Left ventricle myocardium superior (tissue), 1 donor: ENCODE results near the gene AXIN2. TPM values are rescaled to one million over a fixed set of nuclear protein-coding genes. Genes with fewer than 3 reads are reported as not detected.

ENCODE experiments used
- ATAC-seq: fragments of 200-7000 bp; cut with Tn5 transposase; one replicate; pipeline ENCODE4 v1.9.1; 2020; ENCODE audit warnings: mild to moderate bottlenecking, moderate library complexity
- DNase-seq: peaks from one replicate; pipeline ENCODE4 v3.0.0-alpha.2; 2020
- intact Hi-C: fragments of 100-400 bp; cut with micrococcal nuclease; formaldehyde crosslinking; loops from one replicate; pipeline ENCODE4 v1.11.0; 2022
- total RNA-seq: library from RNA; stranded (reverse); fragmentation: NEBNext Ultra II Directional; extraction: Animal tissue kit (Norgen Biotek cat#: 25700); gene quantifications from one replicate; pipeline ENCODE4 v1.2.1, GENCODE V29; 2021
- donor health status: DM: no; HTN: yes; CAD: no; lungs with severe emphysema.

Gene AXIN2
- total RNA-seq, 1 donor from 2014 or later = 17.2 TPM

DNA sequence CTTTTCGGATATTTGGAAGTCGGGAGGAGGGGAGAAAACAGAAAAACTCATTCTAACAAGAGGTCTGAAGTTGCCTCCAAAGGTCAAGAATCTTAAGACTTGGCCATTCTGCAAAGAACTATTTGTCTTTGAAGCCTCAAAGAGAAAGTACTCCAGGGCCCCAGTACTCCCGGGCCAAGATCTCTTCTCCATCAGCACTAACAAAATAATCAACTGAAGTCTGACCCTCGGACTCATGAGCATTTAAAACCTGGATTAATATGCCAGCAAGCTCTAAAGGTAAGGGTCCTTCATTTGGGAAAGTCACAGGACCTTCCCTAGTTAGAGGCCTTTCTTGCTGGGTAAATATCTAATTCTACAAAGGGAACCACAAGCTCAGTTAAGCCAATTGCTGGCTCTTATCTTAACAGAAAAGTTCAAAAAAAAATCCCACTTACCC lies 4.5 kb downstream of the AXIN2 start:
- DNase-seq (no peak), ATAC-seq (no peak)
- intact Hi-C loops = no loop called here

- ATAC-seq (peak; percentile 30), DNase-seq (peak; percentile 87)
- intact Hi-C loops = no loop called here
These were observed 5.2 kb downstream of the AXIN2 start for GRCh38 chr17:65556014-65556909.

- intact Hi-C loops = no loop called here
- ATAC-seq (no peak), DNase-seq (peak; percentile 76)
These were observed 6.8 kb downstream of the AXIN2 start for GRCh38 chr17:65554553-65555223.

GRCh38 chr17:65553646-65554552 lies 7.5 kb downstream of the AXIN2 start:
- no peak for ATAC-seq
- peak; percentile 48 for DNase-seq

DNA sequence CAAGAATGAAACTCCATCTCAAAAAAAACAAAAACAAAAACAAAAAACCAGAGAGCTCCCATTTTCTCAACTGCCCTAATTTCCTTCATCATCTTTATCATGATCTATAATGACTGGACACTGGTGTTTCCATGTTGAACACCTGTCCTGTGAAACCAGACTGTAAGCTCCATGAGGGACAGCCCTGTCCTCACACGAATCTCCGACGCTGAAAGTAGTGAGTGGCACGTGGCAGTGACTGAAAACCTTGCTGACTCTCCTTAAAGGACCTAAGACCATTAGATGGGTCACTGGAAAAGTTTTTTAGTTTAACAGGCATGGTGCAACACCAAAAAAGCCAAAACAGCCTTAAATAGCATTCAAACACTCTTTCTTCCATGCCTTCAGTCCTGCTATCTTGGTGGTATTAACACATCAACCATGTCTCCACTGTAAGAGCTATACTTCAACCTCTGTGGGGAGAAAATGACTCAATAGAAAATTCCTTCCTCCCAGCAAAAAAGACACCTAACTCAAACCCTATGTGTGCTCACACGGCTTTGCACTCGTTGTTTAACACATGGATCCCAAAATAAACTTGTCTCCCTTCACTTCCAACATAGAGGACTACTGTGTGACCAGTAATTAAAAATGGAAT lies 8.3 kb downstream of the AXIN2 start:
- ATAC-seq (no peak), DNase-seq (no peak)
- intact Hi-C loops = no loop called here

More at GRCh38 chr17:65553646-65554552, 7.5 kb downstream of the AXIN2 start:
- intact Hi-C loops = no loop called here

DNA sequence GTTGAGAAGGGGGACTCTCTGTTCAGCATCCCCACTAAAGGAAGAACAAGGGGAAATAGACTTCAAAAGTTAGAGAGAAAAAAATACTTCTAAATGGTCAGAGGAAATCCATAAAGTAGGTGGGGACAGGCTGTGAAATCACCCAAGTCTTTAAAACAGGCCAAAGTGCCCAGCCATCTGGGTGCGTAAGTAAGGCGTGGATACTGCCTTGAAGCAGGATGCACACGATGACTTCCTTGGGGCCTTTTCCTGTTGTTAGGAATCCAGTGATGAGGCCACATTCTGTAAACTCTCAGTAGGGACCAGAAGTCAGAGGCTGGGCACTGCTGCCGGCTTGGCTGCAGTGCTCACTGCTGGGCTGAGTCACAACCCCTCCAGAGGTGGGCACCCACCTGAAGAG lies 9.2 kb downstream of the AXIN2 start:
- DNase-seq (no peak), ATAC-seq (no peak)
- intact Hi-C loops = no loop called here

- DNase-seq = peak; percentile 52
- no peak for ATAC-seq
- intact Hi-C loops = no loop called here
These were observed 10.0 kb downstream of the AXIN2 start for GRCh38 chr17:65551267-65552040.

DNA sequence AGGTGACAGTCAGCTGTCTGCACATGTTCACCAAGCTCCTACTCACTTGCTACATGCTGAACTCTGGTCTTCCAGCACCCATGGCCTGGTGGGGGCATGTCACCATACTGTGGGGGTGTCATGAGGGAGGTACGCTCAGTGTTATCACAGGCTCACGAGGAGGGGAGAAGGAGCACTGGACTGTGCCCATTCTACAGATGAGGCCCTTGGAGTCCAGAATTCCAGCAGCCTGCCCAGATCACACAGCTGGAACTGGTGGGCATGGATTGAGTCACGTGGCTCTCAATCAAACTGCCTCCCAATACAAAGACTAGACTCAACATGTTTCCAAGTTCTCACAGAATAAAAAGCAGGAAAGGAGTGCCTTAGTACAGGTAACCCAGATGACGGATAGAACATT lies 10.7 kb downstream of the AXIN2 start:
- DNase-seq (peak; percentile 11), ATAC-seq (no peak)
- intact Hi-C loops = no loop called here

DNA sequence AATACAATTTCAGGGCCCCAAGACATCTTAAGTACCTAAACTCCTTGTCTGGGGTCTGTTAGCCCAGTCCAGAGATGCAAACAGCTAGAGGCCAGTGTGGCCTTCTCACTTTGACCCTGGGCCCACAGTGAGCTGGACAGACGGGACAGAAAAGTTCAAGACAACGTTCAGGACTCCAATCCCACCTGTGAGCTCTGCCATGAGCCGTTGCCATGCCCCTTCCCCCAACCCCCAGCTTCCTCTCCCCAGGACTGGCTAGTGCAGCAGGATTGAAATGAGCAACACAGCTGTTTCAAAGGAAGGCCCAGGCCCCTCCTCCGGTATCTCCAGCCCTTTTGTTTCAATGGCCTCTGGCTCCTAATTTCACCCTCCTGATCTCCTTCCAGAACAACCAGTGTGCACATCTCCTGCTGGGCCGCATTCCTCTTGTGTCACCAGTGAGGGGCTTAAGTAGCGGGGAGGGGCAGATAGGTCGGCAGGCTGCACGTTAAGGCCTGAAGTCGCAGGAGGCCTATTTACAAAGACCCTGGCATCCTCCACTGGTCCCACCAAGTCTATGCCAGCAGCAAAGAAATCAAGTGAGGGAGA lies 11.3 kb downstream of the AXIN2 start:
- DNase-seq (peak; percentile 23), ATAC-seq (no peak)
- intact Hi-C loops = no loop called here

DNA sequence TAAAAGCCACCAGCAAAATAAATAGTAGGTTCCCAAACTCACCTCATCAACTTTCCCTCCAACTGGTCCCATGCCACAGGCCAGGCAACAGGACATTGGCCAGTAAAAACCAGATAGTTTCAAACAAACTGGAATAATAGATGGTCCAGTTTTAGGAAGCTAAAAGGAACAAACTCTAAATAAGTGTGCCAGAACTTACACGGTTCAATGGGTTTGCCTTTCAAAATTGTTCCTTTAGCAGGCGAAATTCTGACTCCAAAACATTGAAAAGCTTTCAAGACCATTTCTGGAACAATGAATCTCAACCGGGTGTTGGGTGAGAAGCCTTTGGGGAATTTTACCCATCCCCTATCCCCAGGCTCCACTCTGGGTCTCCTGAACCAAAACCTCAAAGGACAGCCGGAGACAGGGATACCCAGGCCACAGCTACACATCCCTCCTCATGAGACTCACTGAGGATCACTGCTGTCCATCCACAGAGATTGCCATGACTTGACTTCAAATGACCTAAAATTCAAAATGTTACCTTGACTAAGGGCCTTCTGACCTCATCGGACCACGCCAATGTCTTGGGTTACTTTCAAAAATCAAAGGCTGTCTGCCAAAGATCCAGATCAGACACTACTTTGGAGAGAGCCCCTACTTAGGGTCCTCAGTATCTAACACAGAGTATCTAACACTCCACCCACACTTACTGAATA lies 13.0 kb downstream of the AXIN2 start:
- ATAC-seq (no peak), DNase-seq (no peak)
- intact Hi-C loops = loop anchor here (5.0 kb wide), 1 partner anchor 86 kb away; no protein-coding TSS in a partner anchor

DNA sequence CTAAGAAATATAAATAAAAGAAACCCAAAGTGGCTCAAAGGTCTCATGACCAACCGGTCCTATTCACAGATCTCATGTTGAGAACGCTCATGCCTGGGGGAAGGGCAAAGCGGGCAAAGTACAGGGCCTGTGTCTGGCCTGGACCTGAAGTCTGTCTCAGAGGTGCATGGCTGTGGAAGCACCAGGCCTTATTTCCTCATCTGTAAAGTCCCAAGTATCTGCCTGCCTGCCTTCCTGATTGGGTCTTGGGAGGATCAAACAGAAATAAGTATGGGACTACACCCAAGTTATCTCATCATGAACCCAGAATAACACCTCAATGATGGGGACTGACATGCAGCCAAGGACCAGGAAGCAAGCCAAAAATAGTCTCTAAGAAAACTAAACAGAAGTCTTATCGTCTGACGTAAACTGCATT lies 14.2 kb downstream of the AXIN2 start:
- intact Hi-C loops = loop anchor here (5.0 kb wide), 1 partner anchor 85 kb away; no protein-coding TSS in a partner anchor
- DNase-seq (no peak), ATAC-seq (peak; percentile 82)

- DNase-seq (no peak), ATAC-seq (no peak)
- intact Hi-C loops = loop anchor here (5.0 kb wide), 1 partner anchor 84 kb away; no protein-coding TSS in a partner anchor
These were observed 14.9 kb downstream of the AXIN2 start for GRCh38 chr17:65546579-65546978.

DNA sequence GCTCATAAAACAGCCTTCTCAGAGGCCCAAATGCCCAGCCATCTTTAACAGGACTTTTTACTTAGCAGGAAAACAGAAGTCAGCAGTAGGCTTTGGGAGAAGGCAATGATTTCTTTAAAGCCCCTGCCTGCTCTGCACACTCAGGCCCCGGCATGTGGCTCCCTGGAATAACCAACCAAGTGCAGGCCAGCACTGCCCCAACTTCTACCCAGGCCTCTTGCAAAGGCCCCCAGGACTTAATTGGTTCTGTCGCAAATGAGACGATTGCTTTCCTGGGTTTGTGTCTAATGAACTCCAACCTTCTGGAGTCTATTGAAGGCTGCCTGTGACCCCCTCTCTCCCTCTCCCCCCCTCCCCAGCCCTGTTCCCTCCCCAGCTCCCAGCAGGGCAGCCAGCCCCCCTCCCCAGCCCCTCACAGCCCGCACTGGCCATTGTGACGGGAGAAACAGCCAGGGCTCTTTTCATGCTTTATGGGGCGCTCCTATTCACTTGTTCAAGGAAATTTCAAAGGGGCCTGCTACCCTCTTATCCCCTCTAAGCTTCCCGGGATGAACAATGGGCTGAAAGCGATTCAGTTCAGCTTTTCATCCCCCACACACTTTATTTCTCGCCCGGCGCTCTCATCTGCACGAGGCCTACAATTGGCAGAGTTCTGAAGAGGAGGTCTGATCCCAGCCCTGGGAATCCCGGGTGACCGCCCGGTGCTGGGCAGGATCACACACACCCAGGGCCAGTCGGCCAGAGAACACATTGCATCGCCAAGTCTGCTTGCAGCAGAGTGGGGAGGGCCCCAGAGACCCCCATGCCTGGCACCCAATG lies 15.5 kb downstream of the AXIN2 start:
- peak; percentile 76 for ATAC-seq
- intact Hi-C loops = loop anchor here (5.0 kb wide), 1 partner anchor 84 kb away; no protein-coding TSS in a partner anchor
- peak; percentile 58 for DNase-seq

- ATAC-seq (no peak), DNase-seq (no peak)
- intact Hi-C loops = loop anchor here (5.0 kb wide), 1 partner anchor 82 kb away; no protein-coding TSS in a partner anchor
These were observed 16.8 kb downstream of the AXIN2 start for GRCh38 chr17:65544672-65545071.

DNA sequence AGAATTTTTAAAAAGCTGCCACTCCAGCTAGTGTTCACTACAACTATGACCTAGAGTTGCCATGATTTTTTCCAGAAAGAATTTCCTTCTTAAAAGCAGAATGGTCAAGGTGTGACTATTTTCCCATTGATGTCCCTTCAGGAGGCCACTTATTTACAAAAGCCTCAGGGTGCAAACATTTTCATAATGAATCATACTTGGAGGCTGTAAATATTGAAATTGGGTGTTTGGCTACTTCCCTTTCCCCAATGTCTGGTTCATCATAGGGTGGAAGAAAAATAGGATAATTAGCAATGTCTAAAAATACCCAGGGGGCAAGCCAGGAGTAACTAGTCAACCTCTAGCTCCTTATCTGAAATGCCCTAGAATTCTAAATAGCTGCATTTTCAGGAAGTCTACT lies 18.8 kb downstream of the AXIN2 start:
- ATAC-seq (no peak), DNase-seq (no peak)
- intact Hi-C loops = no loop called here

DNA sequence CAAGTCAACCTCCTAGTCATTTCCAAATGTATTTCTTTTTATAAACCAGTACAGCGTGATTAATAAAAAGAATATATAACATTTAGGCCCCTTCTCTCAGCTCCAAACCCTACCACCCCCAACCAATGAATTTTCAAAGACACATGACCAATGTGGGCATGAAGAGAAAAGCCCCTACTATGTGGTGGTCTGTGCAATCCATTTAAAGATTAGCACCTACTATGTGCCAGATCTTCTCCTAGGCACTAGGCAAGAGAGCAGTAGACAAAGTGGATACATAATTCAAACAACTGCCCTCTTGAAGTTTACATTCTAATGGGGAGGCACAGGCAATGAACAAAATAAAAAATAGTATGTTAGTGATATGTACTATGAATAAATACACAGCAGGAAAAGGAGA lies 19.4 kb downstream of the AXIN2 start:
- ATAC-seq = no peak
- intact Hi-C loops = no loop called here
- no peak for DNase-seq
